Trophoblast cell (in vitro differentiated cells and primary cell): Measurements from ENCODE around the gene RBP3.

Experiments
- DNase-seq, 2 donors: peaks; one replicate each; pipeline ENCODE4 v3.0.0-alpha.2; 2016
- H2AFZ ChIP-seq: 2 replicates; pipeline ENCODE4 v1.6.1; 2013; ENCODE audit warnings: low read length, moderate library complexity, mild to moderate bottlenecking; ENCODE audit not compliant: insufficient read depth, poor library complexity
- H2AK5ac ChIP-seq: 2 replicates; pipeline ENCODE4 v1.6.1; 2013; ENCODE audit warnings: mild to moderate bottlenecking, low read length
- H2BK120ac ChIP-seq: 2 replicates; pipeline ENCODE4 v1.6.1; 2013; ENCODE audit warnings: low read length, mild to moderate bottlenecking, moderate library complexity; ENCODE audit not compliant: insufficient read depth, poor library complexity
- H2BK12ac ChIP-seq: 2 replicates; pipeline ENCODE4 v1.6.1; 2013; ENCODE audit warnings: mild to moderate bottlenecking, low read length, moderate library complexity
- H2BK5ac ChIP-seq: 2 replicates; pipeline ENCODE4 v1.6.1; 2013; ENCODE audit warnings: low read length, low read depth, moderate library complexity, mild to moderate bottlenecking; ENCODE audit not compliant: poor library complexity
- H3K14ac ChIP-seq: 2 replicates; pipeline ENCODE4 v1.6.1; 2013; ENCODE audit warnings: mild to moderate bottlenecking, low read length
- H3K18ac ChIP-seq: 2 replicates; pipeline ENCODE4 v1.6.1; 2013; ENCODE audit warnings: mild to moderate bottlenecking, low read length
- H3K23ac ChIP-seq: 2 replicates; pipeline ENCODE4 v1.6.1; 2013; ENCODE audit warnings: low read length
- H3K27ac ChIP-seq: 2 replicates; pipeline ENCODE4 v1.5.1; 2013; ENCODE audit warnings: low read depth, mild to moderate bottlenecking, inconsistent platforms, low read length, moderate library complexity
- H3K27me3 ChIP-seq: 2 replicates; pipeline ENCODE4 v1.6.1; 2013; ENCODE audit warnings: inconsistent platforms, mild to moderate bottlenecking, low read length, moderate library complexity; ENCODE audit not compliant: insufficient read depth
- H3K36me3 ChIP-seq, 2 experiments: 1 replicate in 1 of 2; 2 replicates in 1 of 2; pipeline ENCODE4 v1.6.1; 2013; ENCODE audit warnings: low read length in 2 of 2, mild to moderate bottlenecking in 2 of 2, moderate library complexity in 1 of 2; ENCODE audit not compliant: insufficient read depth in 2 of 2, control insufficient read depth in 1 of 2
- H3K4ac ChIP-seq: 2 replicates; pipeline ENCODE4 v1.6.1; 2013; ENCODE audit warnings: low read depth, mild to moderate bottlenecking, low read length, moderate library complexity
- H3K4me1 ChIP-seq, 2 experiments: 1 replicate in 1 of 2; 2 replicates in 1 of 2; pipeline ENCODE4 v1.6.1; 2013; ENCODE audit warnings: low read length in 2 of 2, mild to moderate bottlenecking in 2 of 2, moderate library complexity in 1 of 2; ENCODE audit not compliant: insufficient read depth in 2 of 2, control insufficient read depth in 1 of 2
- H3K4me2 ChIP-seq: 2 replicates; pipeline ENCODE4 v1.6.1; 2013; ENCODE audit warnings: inconsistent platforms, mild to moderate bottlenecking, low read length, moderate library complexity
- H3K4me3 ChIP-seq: 2 replicates; pipeline ENCODE4 v1.5.1; 2013; ENCODE audit warnings: mild to moderate bottlenecking, low read depth, low read length, inconsistent platforms
- H3K79me1 ChIP-seq: one replicate; pipeline ENCODE4 v1.6.1; 2013; ENCODE audit warnings: low read length
- H3K79me2 ChIP-seq: 2 replicates; pipeline ENCODE4 v1.6.1; 2013; ENCODE audit warnings: low read length, mild to moderate bottlenecking; ENCODE audit not compliant: control insufficient read depth, insufficient read depth, poor library complexity
- H3K9ac ChIP-seq: 2 replicates; pipeline ENCODE4 v1.6.1; 2013; ENCODE audit warnings: mild to moderate bottlenecking, low read length
- H3K9me3 ChIP-seq: 2 replicates; pipeline ENCODE4 v1.6.1; 2013; ENCODE audit warnings: low read depth, mild to moderate bottlenecking, control low read depth, inconsistent platforms, low read length; ENCODE audit not compliant: insufficient read depth
- H4K12ac ChIP-seq: 2 replicates; pipeline ENCODE4 v1.6.1; 2013; ENCODE audit warnings: low read depth, mild to moderate bottlenecking, low read length, moderate library complexity
- H4K8ac ChIP-seq: 2 replicates; pipeline ENCODE4 v1.6.1; 2013; ENCODE audit warnings: low read depth, mild to moderate bottlenecking, low read length, moderate library complexity
- H4K91ac ChIP-seq: one replicate; pipeline ENCODE4 v1.6.1; 2013; ENCODE audit warnings: low read depth, mild to moderate bottlenecking, low read length, moderate library complexity
- WGBS: extraction: QIAGEN DNeasy Blood & Tissue Kit; methylation state at CpG from one replicate; pipeline ENCODE4 v1.1.7; 2013; ENCODE audit warnings: missing lambda C conversion rate; ENCODE audit not compliant: insufficient read length, insufficient coverage; ENCODE audit errors: extremely low coverage; 5-methylcytosine and 5-hydroxymethylcytosine counted together

The RBP3 gene

DNA sequence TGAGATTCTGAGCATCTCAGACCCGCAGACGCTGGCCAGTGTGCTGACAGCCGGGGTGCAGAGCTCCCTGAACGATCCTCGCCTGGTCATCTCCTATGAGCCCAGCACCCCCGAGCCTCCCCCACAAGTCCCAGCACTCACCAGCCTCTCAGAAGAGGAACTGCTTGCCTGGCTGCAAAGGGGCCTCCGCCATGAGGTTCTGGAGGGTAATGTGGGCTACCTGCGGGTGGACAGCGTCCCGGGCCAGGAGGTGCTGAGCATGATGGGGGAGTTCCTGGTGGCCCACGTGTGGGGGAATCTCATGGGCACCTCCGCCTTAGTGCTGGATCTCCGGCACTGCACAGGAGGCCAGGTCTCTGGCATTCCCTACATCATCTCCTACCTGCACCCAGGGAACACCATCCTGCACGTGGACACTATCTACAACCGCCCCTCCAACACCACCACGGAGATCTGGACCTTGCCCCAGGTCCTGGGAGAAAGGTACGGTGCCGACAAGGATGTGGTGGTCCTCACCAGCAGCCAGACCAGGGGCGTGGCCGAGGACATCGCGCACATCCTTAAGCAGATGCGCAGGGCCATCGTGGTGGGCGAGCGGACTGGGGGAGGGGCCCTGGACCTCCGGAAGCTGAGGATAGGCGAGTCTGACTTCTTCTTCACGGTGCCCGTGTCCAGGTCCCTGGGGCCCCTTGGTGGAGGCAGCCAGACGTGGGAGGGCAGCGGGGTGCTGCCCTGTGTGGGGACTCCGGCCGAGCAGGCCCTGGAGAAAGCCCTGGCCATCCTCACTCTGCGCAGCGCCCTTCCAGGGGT is 703 bp downstream of the RBP3 start:
- Histone ChIP-seq H3K4ac (no peak overlapping the region), H3K4me2 (no peak overlapping the region), H4K91ac (no peak overlapping the region), H3K27ac (no peak overlapping the region), H3K36me3 (no peaks in the 10 kb centered on the region), H3K9ac (no peak overlapping the region), H3K14ac (no peak overlapping the region), H3K4me1 (no peaks in the 10 kb centered on the region), H4K12ac (no peak overlapping the region), H3K23ac (no peak overlapping the region), H3K18ac (no peak overlapping the region), H3K79me1 (no peaks in the 10 kb centered on the region), H2BK5ac (no peak overlapping the region), H3K79me2 (no peaks in the 10 kb centered on the region), H2AFZ (no peak overlapping the region), H3K9me3 (no peaks in the 10 kb centered on the region), H4K8ac (no peak overlapping the region), H3K4me3 (no peak overlapping the region), H3K27me3 (no peaks in the 10 kb centered on the region), H2AK5ac (no peak overlapping the region), H2BK12ac (no peak overlapping the region), H2BK120ac (no peak overlapping the region)
- DNase-seq: no peak
- WGBS: no CpG with 5 or more reads among the region's 36 CpGs

DNA sequence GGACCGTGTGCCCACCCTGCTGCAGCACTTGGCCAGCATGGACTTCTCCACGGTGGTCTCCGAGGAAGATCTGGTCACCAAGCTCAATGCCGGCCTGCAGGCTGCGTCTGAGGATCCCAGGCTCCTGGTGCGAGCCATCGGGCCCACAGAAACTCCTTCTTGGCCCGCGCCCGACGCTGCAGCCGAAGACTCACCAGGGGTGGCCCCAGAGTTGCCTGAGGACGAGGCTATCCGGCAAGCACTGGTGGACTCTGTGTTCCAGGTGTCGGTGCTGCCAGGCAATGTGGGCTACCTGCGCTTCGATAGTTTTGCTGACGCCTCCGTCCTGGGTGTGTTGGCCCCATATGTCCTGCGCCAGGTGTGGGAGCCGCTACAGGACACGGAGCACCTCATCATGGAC is 1.4 kb downstream of the RBP3 start:
- Histone ChIP-seq H3K14ac (no peak overlapping the region), H4K8ac (no peak overlapping the region), H3K79me1 (no peaks in the 10 kb centered on the region), H3K9ac (no peak overlapping the region), H3K23ac (no peak overlapping the region), H4K12ac (no peak overlapping the region), H3K4me3 (no peak overlapping the region), H2AFZ (no peak overlapping the region), H3K18ac (no peak overlapping the region), H2AK5ac (no peak overlapping the region), H3K9me3 (no peaks in the 10 kb centered on the region), H3K27me3 (no peaks in the 10 kb centered on the region), H3K27ac (no peak overlapping the region), H3K79me2 (no peaks in the 10 kb centered on the region), H3K4me1 (no peaks in the 10 kb centered on the region), H3K4ac (no peak overlapping the region), H2BK120ac (no peak overlapping the region), H3K4me2 (no peak overlapping the region), H2BK12ac (no peak overlapping the region), H4K91ac (no peak overlapping the region), H2BK5ac (no peak overlapping the region), H3K36me3 (no peaks in the 10 kb centered on the region)
- DNase-seq: no peak
- WGBS: no CpG with 5 or more reads among the region's 22 CpGs

DNA sequence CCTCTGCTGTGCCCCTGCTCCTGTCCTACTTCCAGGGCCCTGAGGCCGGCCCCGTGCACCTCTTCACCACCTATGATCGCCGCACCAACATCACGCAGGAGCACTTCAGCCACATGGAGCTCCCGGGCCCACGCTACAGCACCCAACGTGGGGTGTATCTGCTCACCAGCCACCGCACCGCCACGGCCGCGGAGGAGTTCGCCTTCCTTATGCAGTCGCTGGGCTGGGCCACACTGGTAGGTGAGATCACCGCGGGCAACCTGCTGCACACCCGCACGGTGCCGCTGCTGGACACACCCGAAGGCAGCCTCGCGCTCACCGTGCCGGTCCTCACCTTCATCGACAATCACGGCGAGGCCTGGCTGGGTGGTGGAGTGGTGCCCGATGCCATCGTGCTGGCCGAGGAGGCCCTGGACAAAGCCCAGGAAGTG is 1.8 kb downstream of the RBP3 start:
- Histone ChIP-seq H3K4me1 (no peaks in the 10 kb centered on the region), H3K27me3 (no peaks in the 10 kb centered on the region)
- WGBS: no CpG with 5 or more reads among the region's 31 CpGs

DNA sequence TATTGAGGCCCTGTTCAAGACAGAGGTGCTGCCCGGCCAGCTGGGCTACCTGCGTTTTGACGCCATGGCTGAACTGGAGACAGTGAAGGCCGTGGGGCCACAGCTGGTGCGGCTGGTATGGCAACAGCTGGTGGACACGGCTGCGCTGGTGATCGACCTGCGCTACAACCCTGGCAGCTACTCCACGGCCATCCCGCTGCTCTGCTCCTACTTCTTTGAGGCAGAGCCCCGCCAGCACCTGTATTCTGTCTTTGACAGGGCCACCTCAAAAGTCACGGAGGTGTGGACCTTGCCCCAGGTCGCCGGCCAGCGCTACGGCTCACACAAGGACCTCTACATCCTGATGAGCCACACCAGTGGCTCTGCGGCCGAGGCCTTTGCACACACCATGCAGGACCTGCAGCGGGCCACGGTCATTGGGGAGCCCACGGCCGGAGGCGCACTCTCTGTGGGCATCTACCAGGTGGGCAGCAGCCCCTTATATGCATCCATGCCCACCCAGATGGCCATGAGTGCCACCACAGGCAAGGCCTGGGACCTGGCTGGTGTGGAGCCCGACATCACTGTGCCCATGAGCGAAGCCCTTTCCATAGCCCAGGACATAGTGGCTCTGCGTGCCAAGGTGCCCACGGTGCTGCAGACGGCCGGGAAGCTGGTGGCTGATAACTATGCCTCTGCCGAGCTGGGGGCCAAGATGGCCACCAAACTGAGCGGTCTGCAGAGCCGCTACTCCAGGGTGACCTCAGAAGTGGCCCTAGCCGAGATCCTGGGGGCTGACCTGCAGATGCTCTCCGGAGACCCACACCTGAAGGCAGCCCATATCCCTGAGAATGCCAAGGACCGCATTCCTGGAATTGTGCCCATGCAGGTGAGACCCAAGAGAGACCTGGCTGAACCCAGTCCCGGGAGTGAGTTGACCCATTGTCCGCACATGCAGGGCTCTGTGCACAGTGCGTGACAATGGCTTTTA is 2.8 kb downstream of the RBP3 start:
- Histone ChIP-seq H3K9me3 (no peaks in the 10 kb centered on the region), H3K4me1 (no peaks in the 10 kb centered on the region), H3K18ac (no peak overlapping the region), H2AK5ac (no peak overlapping the region), H3K4me3 (no peak overlapping the region), H3K23ac (no peak overlapping the region), H2BK120ac (no peak overlapping the region), H4K8ac (no peak overlapping the region), H3K27me3 (no peaks in the 10 kb centered on the region), H3K4me2 (no peak overlapping the region), H3K27ac (no peak overlapping the region), H3K14ac (no peak overlapping the region), H3K9ac (no peak overlapping the region), H2AFZ (no peak overlapping the region), H4K12ac (no peak overlapping the region), H2BK12ac (no peak overlapping the region), H3K79me1 (no peaks in the 10 kb centered on the region), H3K79me2 (no peaks in the 10 kb centered on the region), H4K91ac (no peak overlapping the region), H2BK5ac (no peak overlapping the region), H3K4ac (no peak overlapping the region), H3K36me3 (no peaks in the 10 kb centered on the region)
- DNase-seq: no peak
- no CpG with 5 or more reads among the region's 39 CpGs for WGBS

More for the DNA sequence above, 1.8 kb downstream of the RBP3 start:
- Histone ChIP-seq H2BK120ac (no peak overlapping the region), H4K91ac (no peak overlapping the region), H3K23ac (no peak overlapping the region), H2AFZ (no peak overlapping the region), H3K4ac (no peak overlapping the region), H4K12ac (no peak overlapping the region), H2BK5ac (no peak overlapping the region), H2AK5ac (no peak overlapping the region), H3K14ac (no peak overlapping the region), H2BK12ac (no peak overlapping the region), H3K18ac (no peak overlapping the region), H3K79me1 (no peaks in the 10 kb centered on the region), H3K9ac (no peak overlapping the region), H3K36me3 (no peaks in the 10 kb centered on the region), H3K27ac (no peak overlapping the region), H3K79me2 (no peaks in the 10 kb centered on the region), H3K4me3 (no peak overlapping the region), H4K8ac (no peak overlapping the region), H3K9me3 (no peaks in the 10 kb centered on the region), H3K4me2 (no peak overlapping the region)
- DNase-seq: no peak
